Measurements from ENCODE around the gene IRF9. TPM values are rescaled to one million over a fixed set of nuclear protein-coding genes. Genes with fewer than 3 reads are reported as not detected.

IRF9 gene
- total and polyA plus RNA-seq, 2 of the 13 experiments (the other 11 are each of a cell fraction or from before 2014, with no cell fraction given) = 14.9 to 49.7 TPM

- TF ChIP-seq SNRNP70 (IDR thresholded peaks at IDR 0.05; ENCODE audit: low read depth, low read length) (no peak; the same call in 1 of the 2 replicates), ZNF792 (CRISPR knock-in tag; IDR thresholded peaks at IDR 0.05) (peak; percentile 99), RFXANK (CRISPR knock-in tag; IDR thresholded peaks at IDR 0.05) (peak; percentile 85), ZNF879 (CRISPR knock-in tag; IDR thresholded peaks at IDR 0.05) (peak; percentile 99), ZEB1 (IDR thresholded peaks at IDR 0.05; ENCODE audit: insufficient replicate concordance, low read depth) (no peak), PAXIP1 (CRISPR knock-in tag; conservative IDR thresholded peaks at IDR 0.05) (peak; percentile 81), ZNF790 (CRISPR knock-in tag; IDR thresholded peaks at IDR 0.05; ENCODE audit: borderline replicate concordance) (peak; percentile 99), SETDB1 (CRISPR knock-in tag; IDR thresholded peaks at IDR 0.05; ENCODE audit: borderline replicate concordance) (peak; percentile 85; the same call in 1 of the 2 replicates), ARID4A (CRISPR knock-in tag; IDR thresholded peaks at IDR 0.05; ENCODE audit: borderline replicate concordance) (peak; percentile 100), ZNF737 (CRISPR knock-in tag; IDR thresholded peaks at IDR 0.05; ENCODE audit: borderline replicate concordance) (no peak), SATB2 (CRISPR knock-in tag; IDR thresholded peaks at IDR 0.05) (peak; percentile 79), ZNF547 (CRISPR knock-in tag; IDR thresholded peaks at IDR 0.05) (peak; percentile 100), GRHL1 (CRISPR knock-in tag; conservative IDR thresholded peaks at IDR 0.05) (no peak), ZFP91 (CRISPR knock-in tag; IDR thresholded peaks at IDR 0.05; ENCODE audit: borderline replicate concordance) (no peak), HNRNPUL1 (IDR thresholded peaks at IDR 0.05; ENCODE audit: low read depth, low read length) (peak; percentile 88), ZBTB20 (CRISPR knock-in tag; IDR thresholded peaks at IDR 0.05; ENCODE audit: borderline replicate concordance, low read depth) (peak; percentile 97), FOXP1 (IDR thresholded peaks at IDR 0.05) (no peak), FOXP1 (CRISPR knock-in tag; IDR thresholded peaks at IDR 0.05) (peak; percentile 43)
These were observed 34.4 kb downstream of the IRF9 start, which contains the start of gene TM9SF1 (continued) for GRCh38 chr14:24195186-24196070.

Measured in HepG2 (cell line).